SK-N-MC (cell line): ENCODE results near the gene PLEKHM3.

Source experiments
- EZH2 ChIP-seq: fragments of 200-600 bp; sonication (generic); IDR thresholded peaks from one replicate; pipeline ENCODE4 v1.6.1; 2017; ENCODE audit warnings: antibody characterized with exemption
- POLR2AphosphoS5 ChIP-seq: IDR thresholded peaks from 2 replicates; pipeline ENCODE4 v1.6.1; 2012; ENCODE audit warnings: mild to moderate bottlenecking, low read depth, low read length, borderline replicate concordance

GRCh38 chr2:207805566-207806226 is 219.6 kb downstream of the PLEKHM3 start:
- no peak for TF ChIP-seq POLR2AphosphoS5
- no peak for TF ChIP-seq EZH2
